PC-9 (cell line): ENCODE measurements around the gene GFOD2. TPM values are rescaled to one million over a fixed set of nuclear protein-coding genes. Genes with fewer than 3 reads are reported as not detected.

Source experiments
- BruUV-seq: library from RNA; stranded (reverse); fragments of 400-500 nt; replicated peaks from 2 replicates; lab custom pipeline; 2021; lab: Mats Ljungman, UMichigan
- CTCF ChIA-PET: fragments of 300-600 bp; sonication (Branson Sonifier 250); formaldehyde crosslinking; loops from one replicate; lab custom pipeline; 2022; ENCODE audit warnings: antibody characterized with exemption; lab: Charles Lee
- POLR2A ChIA-PET: fragments of 300-600 bp; sonication (Branson Sonifier 250); formaldehyde crosslinking; loops from one replicate; lab custom pipeline; 2022; ENCODE audit warnings: antibody characterized with exemption; ENCODE audit not compliant: unreplicated experiment; lab: Charles Lee
- DNase-seq, 2 experiments: peaks; one replicate each; pipeline versions ENCODE4 v3.0.0 to v3.0.0-alpha.2; 2015 to 2022; ENCODE audit warnings: mixed read lengths in 1 of 2
- H2AFZ ChIP-seq: fragments of 200-600 bp; sonication (generic); 2 replicates; pipeline ENCODE4 v1.8.1; 2017; ENCODE audit warnings: antibody characterized with exemption
- H3F3A ChIP-seq: fragments of 200-600 bp; sonication (generic); 2 replicates; pipeline ENCODE4 v1.8.1; 2017; ENCODE audit warnings: antibody characterized with exemption, mild to moderate bottlenecking, low read depth; ENCODE audit not compliant: insufficient read depth
- H3K27ac ChIP-seq: fragments of 200-600 bp; sonication (generic); 2 replicates; pipeline ENCODE4 v1.6.1; 2016; ENCODE audit warnings: mixed run types
- H3K27me3 ChIP-seq: fragments of 200-600 bp; sonication (generic); 2 replicates; pipeline ENCODE4 v1.6.1; 2016; ENCODE audit warnings: low read depth, mixed run types; ENCODE audit not compliant: insufficient read depth
- H3K36me3 ChIP-seq: fragments of 200-600 bp; sonication (generic); 2 replicates; pipeline ENCODE4 v1.6.1; 2016; ENCODE audit warnings: low read depth, mixed run types
- H3K4me1 ChIP-seq: fragments of 200-600 bp; sonication (generic); replicated peaks from 2 replicates; pipeline ENCODE4 v1.6.1; 2016; ENCODE audit warnings: mixed run types; ENCODE audit not compliant: insufficient read depth
- H3K4me2 ChIP-seq: fragments of 200-600 bp; sonication (generic); 2 replicates; pipeline ENCODE4 v1.6.1; 2017; ENCODE audit warnings: mixed run types
- H3K4me3 ChIP-seq: fragments of 200-600 bp; sonication (generic); 2 replicates; pipeline ENCODE4 v1.6.1; 2016; ENCODE audit warnings: mixed run types
- H3K79me2 ChIP-seq: fragments of 200-600 bp; sonication (generic); 2 replicates; pipeline ENCODE4 v1.6.1; 2017; ENCODE audit warnings: low read depth, mixed run types
- H3K9me2 ChIP-seq: fragments of 200-600 bp; sonication (generic); 2 replicates; pipeline ENCODE4 v1.8.1; 2017; ENCODE audit warnings: mild to moderate bottlenecking; ENCODE audit not compliant: insufficient read depth
- H3K9me3 ChIP-seq: fragments of 200-600 bp; sonication (generic); 2 replicates; pipeline ENCODE4 v1.8.1; 2016; ENCODE audit warnings: low read depth; ENCODE audit not compliant: insufficient read depth
- H4K20me1 ChIP-seq: fragments of 200-600 bp; sonication (generic); 2 replicates; pipeline ENCODE4 v1.8.1; 2017; ENCODE audit not compliant: insufficient read depth
- CTCF ChIP-seq: fragments of 200-600 bp; sonication (generic); conservative IDR thresholded peaks from 2 replicates; pipeline ENCODE4 v1.6.1; 2017; ENCODE audit warnings: mixed run types, antibody characterized with exemption, mild to moderate bottlenecking, moderate library complexity
- EZH2 ChIP-seq: fragments of 200-600 bp; sonication (generic); IDR thresholded peaks from 2 replicates; pipeline ENCODE4 v1.8.0; 2017; ENCODE audit warnings: antibody characterized with exemption, low read depth
- intact Hi-C: fragments of 100-400 bp; cut with micrococcal nuclease; formaldehyde crosslinking; loops from one replicate; pipeline ENCODE4 v1.10.0; 2022; ENCODE audit not compliant: unreplicated experiment
- total RNA-seq: library from RNA; stranded (reverse); gene quantifications from 2 replicates; pipeline ENCODE4 v1.2.3, GENCODE V29; 2021

The GFOD2 gene
- total RNA-seq, 1 experiment from 2014 or later: 17.6 TPM

GRCh38 chr16:67707790-67708189 lies 11.3 kb downstream of the GFOD2 start:
- no peaks in the 10 kb centered on the region for H3K9me2 ChIP-seq
- H4K20me1 ChIP-seq: 0 out of 2 replicates have a peak, but pooled peaks cover 6% of the 10 kb centered on the region
- intact Hi-C loops: no loop called here
- no peak for DNase-seq
- peaks cover 27% of the 10 kb centered on the region for H3K79me2 ChIP-seq
- H3K4me2 ChIP-seq: no peak overlapping the region
- no peak overlapping the region for H3K27ac ChIP-seq
- H2AFZ ChIP-seq: no peak overlapping the region
- ChIA-PET CTCF (no interaction called here), POLR2A (no interaction called here)
- H3K36me3 ChIP-seq: no peaks in the 10 kb centered on the region
- H3K9me3 ChIP-seq: no peaks in the 10 kb centered on the region
- 0 out of 2 replicates have a peak, but pooled peaks cover 8% of the 10 kb centered on the region for H3F3A ChIP-seq
- no peaks in the 10 kb centered on the region for H3K4me1 ChIP-seq
- TF ChIP-seq CTCF (no peak), EZH2 (no peak)
- H3K4me3 ChIP-seq: no peak overlapping the region
- BruUV-seq: no TSS peak
- no peaks in the 10 kb centered on the region for H3K27me3 ChIP-seq

- intact Hi-C loops: no loop called here
Observed at GRCh38 chr16:67707210-67707609, 11.9 kb downstream of the GFOD2 start.

GRCh38 chr16:67704110-67704509 lies 15.0 kb downstream of the GFOD2 start:
- Histone ChIP-seq H3K27ac (no peak overlapping the region), H3K4me2 (no peak overlapping the region), H2AFZ (no peak overlapping the region), H3K9me3 (0 out of 2 replicates have a peak, but pooled peaks cover 8% of the 10 kb centered on the region), H3K79me2 (peaks cover 26% of the 10 kb centered on the region), H4K20me1 (0 out of 2 replicates have a peak, but pooled peaks cover 5% of the 10 kb centered on the region), H3K36me3 (no peaks in the 10 kb centered on the region), H3F3A (0 out of 2 replicates have a peak, but pooled peaks cover 8% of the 10 kb centered on the region), H3K4me1 (no peaks in the 10 kb centered on the region), H3K9me2 (no peaks in the 10 kb centered on the region), H3K4me3 (no peak overlapping the region), H3K27me3 (no peaks in the 10 kb centered on the region)
- POLR2A ChIA-PET: interaction anchor here (0.6 kb wide), 1 partner anchor 73 kb away, joined by 3 read pairs; no protein-coding TSS in a partner anchor
- intact Hi-C loops: no loop called here
- no peak for DNase-seq
- no TSS peak for BruUV-seq
- CTCF ChIA-PET: no interaction called here
- no peak for TF ChIP-seq CTCF
- no peak for TF ChIP-seq EZH2

More at GRCh38 chr16:67707210-67707609, 11.9 kb downstream of the GFOD2 start:
- H3K4me2 ChIP-seq: no peak overlapping the region
- CTCF ChIA-PET: no interaction called here
- no peak overlapping the region for H3K4me3 ChIP-seq
- POLR2A ChIA-PET: no interaction called here
- H2AFZ ChIP-seq: no peak overlapping the region
- H3K36me3 ChIP-seq: no peaks in the 10 kb centered on the region
- no peak overlapping the region for H3K27ac ChIP-seq
- no peaks in the 10 kb centered on the region for H3K9me2 ChIP-seq
- no peak for TF ChIP-seq EZH2
- TF ChIP-seq CTCF: no peak
- H3K9me3 ChIP-seq: no peaks in the 10 kb centered on the region
- no TSS peak for BruUV-seq
- 0 out of 2 replicates have a peak, but pooled peaks cover 6% of the 10 kb centered on the region for H4K20me1 ChIP-seq
- H3F3A ChIP-seq: 0 out of 2 replicates have a peak, but pooled peaks cover 8% of the 10 kb centered on the region
- peaks cover 29% of the 10 kb centered on the region for H3K79me2 ChIP-seq
- DNase-seq: no peak
- no peaks in the 10 kb centered on the region for H3K27me3 ChIP-seq
- H3K4me1 ChIP-seq: no peaks in the 10 kb centered on the region
